GM19438 (cell line): ENCODE data around the gene TSPEAR.

Experiments used
- ATAC-seq: cut with Tn5 transposase; IDR thresholded peaks from one replicate; pipeline ENCODE4 v1.9.1; 2021; ENCODE audit warnings: low read depth; ENCODE audit not compliant: unreplicated experiment

Gene TSPEAR

DNA sequence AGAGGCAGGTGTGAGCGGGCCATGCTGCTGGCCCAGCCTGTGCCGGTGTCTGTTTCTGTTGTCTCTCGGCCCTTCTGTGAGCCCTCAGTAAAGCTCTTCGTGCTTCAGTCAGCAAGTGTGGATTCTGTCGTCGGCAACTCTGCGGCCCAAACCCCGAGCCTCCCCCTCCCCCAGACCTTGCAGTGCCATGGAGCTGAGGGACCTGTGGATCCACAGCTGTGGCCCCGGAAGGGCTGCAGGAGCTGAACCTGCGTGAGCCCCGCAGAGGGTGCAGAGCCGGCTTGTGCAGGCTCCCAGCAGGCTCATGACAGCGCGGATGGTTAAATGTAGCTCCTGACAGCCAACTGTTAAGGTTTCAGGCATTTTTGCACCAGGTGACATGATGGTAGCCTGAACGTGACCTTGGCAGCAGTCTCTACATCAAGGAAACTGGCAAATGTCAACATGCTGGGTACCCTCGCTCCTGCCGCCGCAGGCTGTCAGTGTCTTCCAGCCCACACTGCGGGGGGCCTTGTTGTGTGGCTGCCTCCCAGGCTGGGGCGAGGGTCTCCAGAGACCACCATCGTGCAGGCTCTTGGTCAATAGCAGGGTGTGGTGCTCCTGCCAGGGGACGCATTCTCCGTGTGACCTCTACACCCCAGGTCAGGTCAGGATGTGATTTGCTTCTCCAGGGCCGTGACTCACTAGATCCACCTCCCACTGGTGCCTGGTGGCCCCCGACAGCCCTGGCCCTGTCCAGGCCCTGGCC, 249.1 kb downstream of the TSPEAR start:
- ATAC-seq, result no peak

DNA sequence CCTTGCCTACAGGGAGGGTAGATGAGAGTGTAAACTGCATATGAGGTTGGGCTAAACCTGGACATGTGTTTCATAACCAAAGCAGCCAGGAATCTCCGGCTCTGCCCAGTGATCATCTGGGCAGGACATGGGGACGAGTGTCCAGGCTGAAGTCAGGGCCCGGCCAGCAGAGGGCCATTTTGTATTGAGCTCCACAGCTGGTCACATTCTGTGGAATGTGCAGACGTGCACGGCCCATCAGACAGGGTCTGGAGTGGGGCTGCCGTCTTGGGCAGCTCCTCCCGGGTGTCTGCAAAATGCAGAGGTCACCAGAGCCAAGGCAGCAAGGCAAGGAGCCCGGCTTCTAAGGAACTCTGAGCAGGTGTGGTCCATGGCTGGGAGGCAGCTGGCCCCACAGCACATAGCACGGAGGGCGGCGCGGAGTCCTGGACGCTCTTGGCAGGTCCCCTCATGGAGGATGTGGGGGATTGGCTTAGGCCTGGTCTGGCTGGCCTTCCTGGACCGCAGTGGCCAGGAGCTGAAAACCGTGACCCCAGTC, 249.8 kb downstream of the TSPEAR start:
- ATAC-seq, result no peak

DNA sequence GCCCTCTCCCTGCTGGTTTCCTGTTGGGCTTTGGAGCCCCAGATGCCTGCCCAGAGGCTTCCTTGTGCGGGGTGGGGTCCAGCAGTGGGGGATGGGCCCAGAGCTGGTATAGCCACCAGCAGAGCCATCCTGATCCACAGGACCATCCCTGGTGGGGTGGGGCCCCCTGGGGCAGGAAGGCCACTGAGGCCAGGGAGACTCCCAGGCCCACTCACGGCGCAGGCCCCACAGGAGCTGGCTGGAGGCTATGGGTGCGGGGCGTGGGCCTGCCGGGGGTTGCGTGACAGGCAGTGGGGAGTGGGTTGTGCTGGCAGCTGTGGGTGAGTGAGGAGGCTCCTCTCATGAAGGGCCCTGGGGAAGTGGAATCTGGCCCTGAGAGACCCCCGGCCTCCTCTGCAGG, 250.4 kb downstream of the TSPEAR start:
- no peak for ATAC-seq

DNA sequence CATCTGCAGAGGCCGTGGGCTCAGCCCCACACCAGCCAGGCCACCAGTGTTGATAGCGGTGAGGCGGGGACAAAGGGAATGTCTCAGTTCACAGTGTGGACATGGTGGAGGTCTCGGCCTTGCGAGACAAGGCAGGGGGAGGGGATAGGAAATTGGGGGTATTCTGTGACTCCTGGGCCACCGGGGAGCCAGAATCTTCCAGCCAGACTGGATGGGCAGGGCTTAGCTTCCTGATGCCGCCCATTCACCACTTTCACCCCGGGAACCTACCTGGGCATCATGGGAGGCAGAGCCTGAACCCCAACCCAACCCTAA, 251.0 kb downstream of the TSPEAR start:
- no peak for ATAC-seq

DNA sequence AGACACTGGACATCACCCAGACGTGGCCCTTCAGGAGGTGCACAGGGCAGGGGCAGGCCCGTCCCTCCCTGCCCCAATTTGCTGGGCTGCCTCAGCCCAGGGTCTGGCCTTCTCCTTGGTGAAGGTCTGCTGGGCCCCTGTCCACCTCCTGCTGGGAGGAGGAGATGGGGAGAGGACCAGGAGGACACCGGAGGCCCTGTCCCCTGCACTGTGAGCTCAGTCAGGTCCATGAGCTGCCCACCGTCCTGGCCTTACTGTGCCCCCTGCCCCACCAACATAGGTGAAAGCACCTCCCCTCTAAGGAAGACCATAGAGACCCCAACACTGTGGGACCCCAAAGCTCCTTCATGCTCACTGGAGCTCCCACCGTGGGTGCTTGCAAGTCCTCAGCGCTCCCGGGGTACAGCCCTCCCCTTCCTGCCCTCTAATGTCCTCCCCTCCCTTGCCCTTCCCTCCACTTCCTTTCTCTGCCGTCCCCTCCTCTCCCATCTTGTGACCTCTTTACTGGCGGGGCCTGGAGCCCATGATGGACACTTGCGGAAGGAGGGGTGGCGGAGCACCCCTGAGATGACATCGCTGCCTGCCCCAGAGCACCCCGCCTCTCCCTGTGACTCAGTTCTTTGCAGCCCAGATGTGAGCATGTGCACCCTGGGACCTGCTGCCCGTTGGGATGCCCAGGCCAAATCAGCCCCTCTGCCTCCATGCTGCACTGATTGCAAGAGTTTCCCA, 251.5 kb downstream of the TSPEAR start:
- no peak for ATAC-seq

DNA sequence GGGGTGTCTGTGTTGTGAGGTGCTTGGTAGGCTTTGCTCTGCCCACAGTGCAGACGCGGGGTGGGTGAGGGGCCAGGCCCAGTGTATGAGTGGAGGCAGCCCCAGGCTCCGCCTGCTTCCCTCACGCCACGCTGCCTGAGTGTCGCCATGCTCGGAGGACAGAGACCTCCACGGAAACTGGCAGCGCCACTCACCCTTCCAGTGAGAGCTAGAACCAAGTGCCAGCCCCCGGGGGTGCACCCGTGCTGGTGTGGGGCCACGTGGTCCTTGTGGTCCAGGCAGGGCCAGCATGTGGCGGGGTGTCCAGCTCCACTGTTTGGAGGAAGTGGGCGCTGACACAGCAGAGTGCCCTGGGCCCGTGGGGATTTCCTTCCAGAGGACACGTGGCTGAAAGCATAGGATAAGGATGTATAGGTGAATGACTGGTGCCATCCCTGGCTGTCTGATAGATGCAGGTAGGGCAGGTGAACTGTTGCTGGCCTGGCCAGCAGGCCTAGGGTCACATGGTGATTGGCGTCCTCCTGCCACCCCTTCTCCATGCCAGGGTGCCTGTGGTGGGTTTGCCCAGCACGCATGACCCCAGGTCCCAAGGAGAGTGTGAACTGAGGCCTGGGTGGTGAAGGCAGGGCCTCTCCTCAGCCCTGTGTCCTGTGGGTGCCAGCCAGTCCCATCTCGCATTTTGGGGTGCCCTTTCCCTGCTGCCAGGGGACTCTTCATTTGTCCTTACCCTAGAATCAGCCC, 252.2 kb downstream of the TSPEAR start:
- ATAC-seq, result no peak

DNA sequence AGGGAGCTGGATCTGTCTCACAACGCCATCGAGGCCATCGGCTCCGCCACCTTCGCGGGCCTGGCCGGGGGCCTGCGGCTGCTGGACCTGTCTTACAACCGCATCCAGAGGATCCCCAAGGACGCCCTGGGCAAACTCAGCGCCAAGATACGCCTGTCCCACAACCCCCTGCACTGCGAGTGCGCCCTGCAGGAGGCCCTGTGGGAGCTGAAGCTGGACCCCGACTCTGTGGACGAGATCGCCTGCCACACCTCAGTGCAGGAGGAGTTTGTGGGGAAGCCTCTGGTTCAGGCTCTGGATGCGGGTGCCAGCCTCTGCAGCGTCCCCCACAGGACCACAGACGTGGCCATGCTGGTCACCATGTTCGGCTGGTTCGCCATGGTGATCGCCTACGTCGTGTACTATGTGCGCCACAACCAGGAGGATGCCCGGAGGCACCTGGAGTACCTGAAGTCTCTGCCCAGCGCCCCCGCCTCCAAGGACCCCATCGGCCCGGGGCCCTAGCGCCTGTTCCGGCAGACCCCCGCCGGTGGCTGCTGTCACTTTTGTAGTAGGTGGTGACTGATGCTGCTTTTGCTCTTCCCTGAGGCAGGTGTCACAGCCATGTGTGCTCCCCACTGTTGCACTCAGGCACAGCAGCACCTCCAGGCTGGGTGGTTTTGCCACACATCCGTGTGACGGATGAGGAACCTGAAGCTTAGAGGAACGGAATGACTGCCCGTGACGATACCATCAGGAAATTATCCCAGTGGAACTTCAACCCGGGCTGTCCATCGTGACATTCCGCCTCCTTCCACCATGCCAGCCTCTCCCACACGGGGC, 254.2 kb downstream of the TSPEAR start:
- ATAC-seq, result no peak

DNA sequence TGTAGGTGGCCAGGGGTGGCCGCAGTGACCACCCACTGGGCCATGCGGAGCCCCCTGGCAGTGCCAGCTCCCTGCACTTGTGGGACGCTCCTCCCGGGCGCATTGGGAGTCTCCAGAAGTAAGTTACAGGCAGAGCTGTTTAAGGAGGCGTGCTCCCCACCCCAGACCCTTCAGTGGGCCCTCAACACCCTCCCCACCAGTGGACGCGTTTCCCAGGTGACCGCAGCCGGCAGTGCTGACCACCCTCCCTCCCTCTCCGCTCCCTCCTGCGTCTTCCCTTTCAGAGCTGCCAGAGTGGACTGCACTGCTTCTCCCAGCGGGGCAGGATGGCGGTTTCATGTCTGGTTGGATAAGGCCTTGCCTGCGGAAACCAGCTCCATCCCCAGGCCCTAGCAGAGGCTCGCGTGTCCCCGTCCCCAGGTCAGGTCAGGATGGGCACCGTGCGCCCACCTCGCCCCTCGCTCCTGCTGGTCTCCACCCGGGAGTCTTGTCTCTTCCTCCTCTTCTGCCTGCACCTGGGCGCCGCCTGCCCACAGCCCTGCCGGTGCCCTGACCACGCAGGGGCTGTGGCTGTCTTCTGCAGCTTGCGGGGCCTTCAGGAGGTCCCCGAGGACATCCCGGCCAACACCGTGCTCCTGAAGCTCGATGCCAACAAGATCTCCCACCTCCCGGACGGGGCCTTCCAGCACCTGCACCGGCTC, 255.0 kb downstream of the TSPEAR start:
- ATAC-seq, result no peak

DNA sequence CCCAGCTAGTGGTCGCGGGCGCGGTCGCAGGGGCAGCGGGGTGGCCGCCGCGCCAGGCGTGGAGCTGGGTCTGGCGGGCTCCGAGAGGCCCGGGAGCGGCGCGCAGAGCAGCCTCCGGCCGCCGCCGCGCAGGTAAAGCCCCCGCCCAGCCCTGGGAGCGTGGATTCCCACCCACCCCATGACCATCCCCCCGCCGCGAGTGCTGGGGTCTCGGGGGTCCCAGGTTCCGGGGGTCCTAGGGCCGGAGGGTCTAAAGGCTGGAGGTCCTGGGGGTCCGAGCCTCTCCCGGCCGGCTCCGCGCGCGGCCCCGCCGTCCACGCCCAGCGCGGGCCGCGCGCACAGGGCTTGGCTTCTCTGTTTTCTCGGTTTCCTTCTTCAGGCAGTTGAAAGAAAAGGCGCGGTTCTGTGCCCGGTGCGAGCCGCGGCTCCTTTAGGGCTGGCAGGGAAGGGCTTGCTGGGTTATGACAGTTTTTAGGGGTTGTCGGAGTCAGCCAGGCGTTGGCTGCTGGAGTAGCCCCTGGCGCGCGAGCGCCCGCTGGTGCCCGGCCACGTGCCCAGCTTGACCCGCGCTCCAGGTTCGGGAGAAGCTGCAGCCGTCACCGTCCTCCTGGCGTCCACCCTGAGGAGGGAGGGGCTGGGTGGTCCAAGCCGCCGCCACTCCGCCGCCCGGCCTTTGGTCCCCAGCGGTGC, 255.7 kb downstream of the TSPEAR start:
- no peak for ATAC-seq

DNA sequence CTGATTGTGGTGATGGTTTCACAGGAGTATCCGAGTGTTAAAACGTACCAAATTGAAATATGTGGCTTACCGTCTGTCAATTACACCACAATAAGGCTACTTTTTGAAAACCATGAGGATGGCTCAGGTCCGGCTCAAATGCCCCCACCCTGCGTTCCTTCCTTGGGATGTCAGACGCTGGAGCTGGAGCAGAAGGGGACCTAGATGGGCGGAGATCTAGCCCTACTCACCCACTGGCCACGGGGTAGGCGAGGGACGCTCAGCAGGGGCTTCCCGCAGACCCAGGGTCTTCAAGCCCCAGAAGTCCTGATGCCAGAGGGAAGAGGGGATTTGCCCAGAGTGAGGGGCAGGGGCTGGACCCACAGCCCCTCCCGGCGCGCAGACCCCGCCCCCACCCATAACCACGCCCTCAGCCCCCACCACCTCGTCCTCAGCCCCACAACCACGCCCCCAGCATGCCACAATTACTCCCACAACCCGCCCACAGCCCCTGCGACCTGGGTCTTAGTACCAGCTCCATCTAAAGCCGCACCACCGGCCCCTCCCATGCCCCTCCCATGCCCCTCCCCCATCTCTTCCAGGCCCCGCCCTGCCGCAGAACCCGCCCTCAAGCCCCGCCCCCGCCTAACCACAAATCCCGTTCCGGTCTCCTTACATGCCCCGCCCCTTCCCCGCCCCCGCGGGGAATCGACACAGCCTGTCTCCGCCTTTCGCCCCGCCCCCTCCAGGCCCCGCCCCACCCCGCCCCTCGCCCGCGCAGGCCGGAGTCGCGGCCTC, 256.4 kb downstream of the TSPEAR start, which contains the start of gene LRRC3:
TSS of gene LRRC3 (plus strand) at position 764 of the 777 bp plus-strand sequence. CDS start 1,135 bp downstream, outside the sequence.
- ATAC-seq, result no peak

DNA sequence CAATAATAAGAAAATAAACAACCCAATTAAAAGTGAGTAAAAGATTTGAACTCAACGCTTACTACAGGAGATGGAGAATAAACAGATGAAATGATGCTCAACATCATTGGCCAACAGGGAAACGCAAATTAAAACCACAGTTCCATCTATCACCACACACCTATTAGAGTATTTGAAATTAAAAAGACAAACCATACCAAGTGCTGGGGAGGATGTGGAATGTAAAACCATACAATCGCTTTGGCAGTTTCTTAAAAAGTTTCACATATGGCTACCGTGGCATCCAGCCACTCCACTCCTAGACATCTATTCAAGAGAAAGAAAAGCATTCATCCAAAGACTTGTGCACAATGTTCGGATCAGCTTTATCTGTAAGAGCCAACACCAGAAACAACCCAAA, 257.3 kb downstream of the TSPEAR start:
- no peak for ATAC-seq

DNA sequence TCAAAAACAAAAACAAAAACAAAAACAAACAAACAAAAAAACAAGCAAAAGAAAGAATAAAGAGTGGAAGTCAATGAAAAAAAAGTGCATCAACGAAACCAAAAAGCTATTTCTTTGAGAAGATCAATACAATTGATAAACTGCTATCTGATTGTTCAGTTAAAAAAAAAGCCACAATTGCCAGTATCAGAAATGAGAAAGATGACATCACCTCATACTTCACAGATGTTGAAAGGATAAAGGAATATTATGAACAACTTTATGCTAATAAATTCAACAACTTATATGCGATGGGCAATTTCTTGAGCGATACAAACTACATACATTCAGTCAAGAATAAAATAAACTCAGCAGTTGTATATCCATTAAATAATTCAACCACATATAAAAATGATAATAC, 258.3 kb downstream of the TSPEAR start:
- ATAC-seq, result no peak

DNA sequence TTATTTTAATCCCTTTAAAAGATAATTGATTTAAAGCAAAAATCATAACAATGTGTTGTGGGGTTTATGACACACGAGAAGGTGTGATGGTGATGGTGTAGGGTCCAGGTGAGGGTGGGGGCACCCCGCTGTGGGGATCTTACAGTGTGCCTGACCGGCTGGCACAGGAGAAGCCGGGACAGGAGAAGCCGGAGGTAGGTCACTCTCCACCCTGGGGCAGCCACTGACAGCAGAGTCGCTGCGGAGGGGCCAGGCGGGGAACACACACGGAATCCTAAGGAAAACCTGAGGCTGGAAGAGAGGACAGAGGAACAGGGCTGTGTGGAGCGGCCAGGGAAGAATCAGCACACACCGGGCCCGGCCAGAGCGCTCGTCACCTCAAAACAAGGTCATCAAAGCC, 260.4 kb downstream of the TSPEAR start:
- no peak for ATAC-seq

DNA sequence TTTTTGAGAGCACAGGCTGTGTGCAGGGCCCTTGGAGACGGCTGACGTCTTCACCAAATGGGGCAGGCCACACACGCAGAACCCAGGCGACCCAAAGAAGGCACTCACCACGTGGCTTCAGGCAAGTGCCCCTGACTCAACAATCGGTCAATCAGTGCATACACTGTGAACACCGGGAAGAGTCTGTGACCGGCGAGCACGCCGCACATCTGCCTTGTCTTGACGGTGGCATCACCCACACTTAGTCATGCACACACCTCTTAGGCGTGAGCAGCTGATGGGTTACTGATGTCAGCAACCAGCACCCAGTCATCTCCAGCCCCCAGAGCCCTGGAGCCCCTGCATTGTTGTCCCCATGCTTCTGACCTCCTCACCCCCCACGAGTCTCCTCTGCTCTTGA, 261.0 kb downstream of the TSPEAR start:
- no peak for ATAC-seq

DNA sequence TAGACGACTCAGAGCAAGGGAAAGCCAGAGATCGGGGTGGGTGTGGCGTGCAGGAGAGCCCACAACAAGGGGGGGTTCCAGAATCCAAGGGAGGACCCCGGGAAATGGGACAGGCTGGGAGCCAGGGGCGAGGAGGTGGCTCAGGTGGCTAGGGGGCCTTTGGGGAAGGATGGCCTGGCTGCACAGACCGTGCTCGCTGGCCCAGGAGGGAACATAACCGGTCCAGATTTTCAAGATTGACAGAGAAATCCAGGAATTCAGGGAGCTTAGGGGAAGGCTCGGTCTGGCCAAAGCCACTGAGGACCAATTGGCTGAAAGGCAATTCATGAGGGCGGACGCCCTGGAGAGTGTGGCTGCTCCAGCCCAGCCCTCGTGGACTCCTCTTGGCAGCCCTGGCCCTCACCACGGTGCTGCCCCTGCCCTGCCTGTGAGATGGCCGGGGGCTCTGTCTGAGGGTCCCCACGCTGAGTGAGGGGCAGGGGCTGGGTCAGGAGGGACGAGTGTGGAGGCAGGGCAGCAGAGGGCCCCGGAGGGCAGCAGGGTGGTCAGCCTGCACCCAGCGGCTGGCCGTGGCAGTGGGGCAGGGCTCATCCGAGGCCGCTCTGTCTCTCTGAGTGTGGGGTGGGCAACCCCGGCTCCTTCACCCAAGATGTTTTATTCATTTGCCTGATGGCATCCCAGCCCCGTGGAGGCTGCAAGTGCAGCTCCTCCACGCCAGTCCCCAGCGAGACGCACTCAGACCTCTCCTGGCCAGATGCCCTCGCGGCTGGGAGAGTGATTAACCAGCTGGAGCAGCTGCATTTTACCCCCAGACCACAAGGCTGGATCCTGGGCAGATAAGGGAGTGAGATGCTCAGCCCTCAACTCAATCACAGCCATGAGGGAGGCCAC, 261.7 kb downstream of the TSPEAR start:
- ATAC-seq, result no peak

DNA sequence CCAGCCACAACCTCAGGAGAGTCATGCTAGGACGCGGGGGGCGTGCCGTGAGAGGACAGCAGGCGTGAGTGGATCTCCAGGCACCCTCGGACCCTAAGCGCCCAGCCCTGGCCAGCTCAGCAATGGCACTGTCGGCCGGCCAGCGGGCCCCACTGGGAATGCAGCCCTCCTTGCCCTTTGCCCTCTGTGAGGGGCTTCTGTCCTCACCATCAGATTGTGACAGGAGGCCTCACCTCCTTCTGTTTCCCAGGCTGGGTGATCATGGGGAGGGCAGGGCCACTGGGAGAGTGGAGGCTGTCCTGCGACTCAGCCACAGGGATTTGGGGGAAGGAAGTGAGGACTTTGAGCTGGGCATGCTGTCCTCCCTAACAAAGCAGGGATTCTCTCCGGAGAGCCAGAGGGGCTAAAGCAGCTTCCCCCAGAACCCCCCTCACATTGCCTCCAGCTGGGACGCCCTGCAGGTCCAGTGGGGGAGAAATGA, 262.7 kb downstream of the TSPEAR start:
- ATAC-seq, result no peak
